ENCODE measurements around the gene ZSCAN5C.
A peak's percentile ranks its signal among the peaks of the same experiment; 100 is the strongest.
"Not testable (repeated sequence)": the region's sequence is repeated elsewhere in the genome, so short reads cannot be mapped to it uniquely, and the experiment has no call there.

Gene ZSCAN5C

DNA sequence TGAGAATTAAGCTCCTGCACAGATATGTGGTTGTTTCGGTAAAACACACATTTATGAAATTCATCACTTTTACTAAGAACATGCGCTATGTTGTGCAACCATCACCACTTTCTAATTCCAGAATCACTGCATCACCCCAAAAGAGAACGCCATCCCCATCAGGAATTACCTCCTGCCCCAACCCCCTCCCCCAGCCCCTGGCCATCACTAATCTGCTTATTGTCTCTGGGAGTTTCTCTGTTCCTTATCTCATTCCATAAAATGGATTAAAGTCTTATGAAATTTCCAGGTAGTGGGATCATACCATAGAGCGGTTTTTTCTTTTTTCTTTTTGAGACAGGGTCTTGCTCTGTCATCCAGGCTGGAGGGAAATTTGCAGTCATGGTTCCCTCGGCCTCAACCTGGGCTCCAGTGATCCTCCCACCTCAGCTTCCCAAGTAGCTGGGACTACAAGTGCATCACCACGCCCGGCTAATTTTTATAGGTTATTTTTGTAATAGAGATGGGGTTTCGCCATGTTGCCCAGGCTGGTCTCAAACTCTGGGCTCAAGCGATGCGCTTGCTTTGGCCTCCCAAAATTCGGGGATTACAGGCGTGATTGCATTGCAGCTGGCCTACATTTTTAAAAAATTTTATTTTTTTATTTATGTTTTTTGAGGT, 8.0 kb upstream of the ZSCAN5C start:
- Histone ChIP-seq H3K27me3 (ENCODE audit: low read depth, low read length) (no peaks in the 10 kb centered on the region), H3K36me3 (ENCODE audit: control insufficient read depth in 1 of 2, insufficient read depth in 2 of 2, low read length in 2 of 2) (no peaks in the 10 kb centered on the region), H3K9me3 (ENCODE audit: control insufficient read depth in 1 of 2, low read length in 2 of 2) (no peaks in the 10 kb centered on the region), H3K27ac (ENCODE audit: low read length) (no peak overlapping the region), H3K4me3 (ENCODE audit: low read depth in 1 of 2, low read length in 2 of 2) (no peak overlapping the region), H3K4me1 (ENCODE audit: control insufficient read depth in 1 of 2, insufficient read depth in 2 of 2, low read length in 2 of 2) (no peaks in the 10 kb centered on the region)

DNA sequence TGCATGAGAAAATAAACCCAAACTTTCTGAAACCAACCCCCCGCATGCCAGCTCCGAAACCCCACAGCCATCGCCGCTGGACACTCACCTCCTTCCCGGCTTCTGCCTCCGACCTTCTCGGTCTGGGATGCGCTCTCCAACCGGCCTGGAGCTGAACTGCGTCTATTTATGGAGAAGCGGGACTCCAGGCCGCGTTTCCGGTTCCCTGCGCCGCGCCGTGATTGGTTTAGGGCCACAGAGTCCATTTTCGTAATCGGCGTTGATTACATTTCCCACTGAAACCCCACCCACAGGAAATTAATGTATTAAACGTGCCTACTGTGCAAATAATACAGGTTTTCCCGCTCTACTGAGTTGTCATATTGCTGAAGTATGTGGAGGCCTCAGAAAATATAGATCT, 4.4 kb upstream of the ZSCAN5C start, which contains the start of gene ZSCAN5B:
TSS of gene ZSCAN5B (minus strand) at position 138 of the 400 bp plus-strand sequence. CDS start 4,731 bp downstream, outside the sequence.
- H3K4me1 ChIP-seq (ENCODE audit: control insufficient read depth in 1 of 2, insufficient read depth in 2 of 2, low read length in 2 of 2); H3K9me3 ChIP-seq (ENCODE audit: control insufficient read depth in 1 of 2, low read length in 2 of 2); H3K27me3 ChIP-seq (ENCODE audit: low read depth, low read length); H3K36me3 ChIP-seq (ENCODE audit: control insufficient read depth in 1 of 2, insufficient read depth in 2 of 2, low read length in 2 of 2); H3K27ac ChIP-seq (ENCODE audit: low read length); H3K4me3 ChIP-seq (ENCODE audit: low read depth in 1 of 2, low read length in 2 of 2): not testable (repeated sequence)

DNA sequence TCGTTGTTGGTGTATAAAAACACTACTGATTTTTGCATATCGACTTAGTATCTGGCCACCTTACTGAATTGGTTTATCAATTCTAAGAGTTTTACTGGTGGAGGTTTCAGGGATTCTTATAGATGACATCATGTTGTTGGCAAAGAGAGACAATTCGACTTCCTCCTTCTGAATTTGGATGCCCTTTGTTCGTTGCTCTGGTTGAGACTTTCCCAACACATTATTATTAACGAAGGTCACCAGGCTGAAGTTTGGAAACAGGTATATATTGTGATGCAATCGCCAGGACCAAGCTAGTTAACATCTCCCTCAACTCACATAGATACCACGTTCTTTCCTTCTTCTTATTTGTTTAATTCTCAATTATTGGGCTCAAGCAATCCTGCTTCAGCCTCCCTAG, 2.4 kb upstream of the ZSCAN5C start:
- H3K9me3 ChIP-seq (ENCODE audit: control insufficient read depth in 1 of 2, low read length in 2 of 2), result no peaks in the 10 kb centered on the region
- no peaks in the 10 kb centered on the region for H3K4me1 ChIP-seq (ENCODE audit: control insufficient read depth in 1 of 2, insufficient read depth in 2 of 2, low read length in 2 of 2)
- H3K4me3 ChIP-seq (ENCODE audit: low read depth in 1 of 2, low read length in 2 of 2), result no peak overlapping the region
- no peaks in the 10 kb centered on the region for H3K27me3 ChIP-seq (ENCODE audit: low read depth, low read length)
- H3K36me3 ChIP-seq (ENCODE audit: control insufficient read depth in 1 of 2, insufficient read depth in 2 of 2, low read length in 2 of 2), result no peaks in the 10 kb centered on the region
- no peak overlapping the region for H3K27ac ChIP-seq (ENCODE audit: low read length)

GRCh38 chr19:56207581-56207980, 5.5 kb downstream of the ZSCAN5C start:
- H3K36me3 ChIP-seq (ENCODE audit: control insufficient read depth in 1 of 2, insufficient read depth in 2 of 2, low read length in 2 of 2); H3K9me3 ChIP-seq (ENCODE audit: control insufficient read depth in 1 of 2, low read length in 2 of 2); H3K27me3 ChIP-seq (ENCODE audit: low read depth, low read length); H3K27ac ChIP-seq (ENCODE audit: low read length); H3K4me1 ChIP-seq (ENCODE audit: control insufficient read depth in 1 of 2, insufficient read depth in 2 of 2, low read length in 2 of 2); H3K4me3 ChIP-seq (ENCODE audit: low read depth in 1 of 2, low read length in 2 of 2): not testable (repeated sequence)

GRCh38 chr19:56209091-56209490, 7.0 kb downstream of the ZSCAN5C start:
- no peak overlapping the region for H3K27ac ChIP-seq (ENCODE audit: low read length)
- no peaks in the 10 kb centered on the region for H3K4me1 ChIP-seq (ENCODE audit: control insufficient read depth in 1 of 2, insufficient read depth in 2 of 2, low read length in 2 of 2)
- H3K9me3 ChIP-seq (ENCODE audit: control insufficient read depth in 1 of 2, low read length in 2 of 2), result no peaks in the 10 kb centered on the region
- no peaks in the 10 kb centered on the region for H3K36me3 ChIP-seq (ENCODE audit: control insufficient read depth in 1 of 2, insufficient read depth in 2 of 2, low read length in 2 of 2)
- H3K4me3 ChIP-seq (ENCODE audit: low read depth in 1 of 2, low read length in 2 of 2), result no peak overlapping the region
- H3K27me3 ChIP-seq (ENCODE audit: low read depth, low read length), result no peaks in the 10 kb centered on the region

- H3K27ac ChIP-seq (ENCODE audit: low read length); H3K4me3 ChIP-seq (ENCODE audit: low read depth in 1 of 2, low read length in 2 of 2): not testable (repeated sequence)
These were observed 8.0 kb downstream of the ZSCAN5C start for GRCh38 chr19:56210036-56210435.

GRCh38 chr19:56211718-56212117, 9.6 kb downstream of the ZSCAN5C start:
- Histone ChIP-seq H3K27me3 (ENCODE audit: low read depth, low read length) (no peaks in the 10 kb centered on the region), H3K4me3 (ENCODE audit: low read depth in 1 of 2, low read length in 2 of 2) (no peak overlapping the region), H3K4me1 (ENCODE audit: control insufficient read depth in 1 of 2, insufficient read depth in 2 of 2, low read length in 2 of 2) (no peaks in the 10 kb centered on the region), H3K9me3 (ENCODE audit: control insufficient read depth in 1 of 2, low read length in 2 of 2) (no peaks in the 10 kb centered on the region), H3K27ac (ENCODE audit: low read length) (no peak overlapping the region), H3K36me3 (ENCODE audit: control insufficient read depth in 1 of 2, insufficient read depth in 2 of 2, low read length in 2 of 2) (no peaks in the 10 kb centered on the region)

More at GRCh38 chr19:56210036-56210435, 8.0 kb downstream of the ZSCAN5C start:
- H3K9me3 ChIP-seq (ENCODE audit: control insufficient read depth in 1 of 2, low read length in 2 of 2); H3K4me1 ChIP-seq (ENCODE audit: control insufficient read depth in 1 of 2, insufficient read depth in 2 of 2, low read length in 2 of 2); H3K36me3 ChIP-seq (ENCODE audit: control insufficient read depth in 1 of 2, insufficient read depth in 2 of 2, low read length in 2 of 2); H3K27me3 ChIP-seq (ENCODE audit: low read depth, low read length): not testable (repeated sequence)

GRCh38 chr19:56217039-56217949, 15.2 kb downstream of the ZSCAN5C start:
- peaks cover 0 to 3% of the 10 kb centered on the region in 2 donors for H3K36me3 ChIP-seq (ENCODE audit: control insufficient read depth in 1 of 2, insufficient read depth in 2 of 2, low read length in 2 of 2)
- H3K27me3 ChIP-seq (ENCODE audit: low read depth, low read length), result no peaks in the 10 kb centered on the region
- H3K4me3 ChIP-seq (ENCODE audit: low read depth in 1 of 2, low read length in 2 of 2), result peak overlapping the region; percentile 37 to 60
- peaks cover 0 to 9% of the 10 kb centered on the region in 2 donors for H3K4me1 ChIP-seq (ENCODE audit: control insufficient read depth in 1 of 2, insufficient read depth in 2 of 2, low read length in 2 of 2)
- H3K9me3 ChIP-seq (ENCODE audit: control insufficient read depth in 1 of 2, low read length in 2 of 2), result no peaks in the 10 kb centered on the region
- H3K27ac ChIP-seq (ENCODE audit: low read length), result no peak overlapping the region

DNA sequence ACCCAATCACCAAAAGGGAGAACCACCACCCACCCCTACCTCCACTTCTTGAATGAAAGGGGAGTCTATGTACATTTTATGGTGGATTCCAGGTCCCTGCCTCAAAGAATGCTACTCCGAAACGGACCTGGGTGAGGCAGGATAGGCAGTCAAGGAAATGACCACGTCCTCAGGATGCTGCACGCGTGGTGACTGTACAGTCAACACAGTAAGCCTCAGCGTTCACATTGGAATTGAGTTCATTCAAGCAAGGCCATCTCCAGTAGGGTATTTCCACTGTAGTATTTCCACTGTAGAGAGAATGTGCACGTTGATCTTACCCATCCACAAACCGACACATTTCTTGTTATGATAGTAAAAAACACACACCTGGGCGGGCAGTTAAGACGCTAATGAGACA, 16.9 kb downstream of the ZSCAN5C start:
- no peak overlapping the region for H3K4me3 ChIP-seq (ENCODE audit: low read depth in 1 of 2, low read length in 2 of 2)
- peaks cover 0 to 5% of the 10 kb centered on the region in 2 donors for H3K36me3 ChIP-seq (ENCODE audit: control insufficient read depth in 1 of 2, insufficient read depth in 2 of 2, low read length in 2 of 2)
- H3K27me3 ChIP-seq (ENCODE audit: low read depth, low read length), result no peaks in the 10 kb centered on the region
- no peak overlapping the region for H3K27ac ChIP-seq (ENCODE audit: low read length)
- H3K9me3 ChIP-seq (ENCODE audit: control insufficient read depth in 1 of 2, low read length in 2 of 2), result no peaks in the 10 kb centered on the region
- peaks cover 0 to 9% of the 10 kb centered on the region in 2 donors for H3K4me1 ChIP-seq (ENCODE audit: control insufficient read depth in 1 of 2, insufficient read depth in 2 of 2, low read length in 2 of 2)

DNA sequence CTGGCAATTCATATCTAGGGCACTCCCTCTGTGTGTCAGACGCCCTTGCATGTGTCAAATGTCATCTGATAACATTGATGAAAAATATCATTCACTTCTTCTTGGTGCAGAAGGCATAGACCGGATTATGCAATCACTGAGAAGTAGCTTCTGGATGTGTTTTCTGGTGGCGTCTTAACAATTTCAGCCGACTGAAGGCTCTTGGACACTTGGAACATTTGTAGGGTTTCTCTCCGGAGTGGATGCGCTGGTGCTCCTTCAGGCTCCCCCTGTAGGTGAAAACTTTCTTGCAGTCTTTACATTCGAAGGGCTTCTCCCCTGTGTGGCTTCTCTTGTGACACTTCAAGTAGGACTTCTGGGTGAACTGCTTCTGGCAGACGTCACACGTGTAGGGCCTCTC, 19.4 kb downstream of the ZSCAN5C start:
- not testable (repeated sequence) for H3K27me3 ChIP-seq (ENCODE audit: low read depth, low read length); H3K36me3 ChIP-seq (ENCODE audit: control insufficient read depth in 1 of 2, insufficient read depth in 2 of 2, low read length in 2 of 2); H3K4me3 ChIP-seq (ENCODE audit: low read depth in 1 of 2, low read length in 2 of 2); H3K9me3 ChIP-seq (ENCODE audit: control insufficient read depth in 1 of 2, low read length in 2 of 2); H3K4me1 ChIP-seq (ENCODE audit: control insufficient read depth in 1 of 2, insufficient read depth in 2 of 2, low read length in 2 of 2); H3K27ac ChIP-seq (ENCODE audit: low read length)

DNA sequence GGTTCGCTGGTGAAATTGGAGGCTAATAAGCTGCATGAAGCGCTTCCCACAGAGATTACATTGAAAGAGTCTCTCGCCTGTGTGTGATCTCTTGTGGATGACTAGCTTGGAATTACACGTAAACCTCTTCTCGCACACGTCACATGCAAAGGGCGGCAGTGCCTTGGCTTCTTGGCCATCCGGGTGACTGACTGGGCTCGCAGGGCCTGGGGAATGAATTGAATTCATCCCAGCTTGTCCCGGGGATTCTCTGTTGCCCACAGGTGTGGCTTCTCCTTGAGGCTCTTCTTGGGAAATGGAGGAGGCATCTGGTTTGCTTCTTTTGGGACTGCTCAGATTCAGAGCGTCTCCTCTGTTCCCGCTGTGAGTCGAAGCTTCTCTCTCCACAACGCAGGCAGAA, 19.8 kb downstream of the ZSCAN5C start:
- Histone ChIP-seq H3K27me3 (ENCODE audit: low read depth, low read length) (no peaks in the 10 kb centered on the region), H3K27ac (ENCODE audit: low read length) (no peak overlapping the region), H3K36me3 (ENCODE audit: control insufficient read depth in 1 of 2, insufficient read depth in 2 of 2, low read length in 2 of 2) (peaks cover 0 to 5% of the 10 kb centered on the region in 2 donors), H3K4me3 (ENCODE audit: low read depth in 1 of 2, low read length in 2 of 2) (no peak overlapping the region), H3K4me1 (ENCODE audit: control insufficient read depth in 1 of 2, insufficient read depth in 2 of 2, low read length in 2 of 2) (peaks cover 0 to 9% of the 10 kb centered on the region in 2 donors), H3K9me3 (ENCODE audit: control insufficient read depth in 1 of 2, low read length in 2 of 2) (no peaks in the 10 kb centered on the region)

All from muscle layer of duodenum (tissue), 2 donors.